PC-9 (cell line): ENCODE measurements around the gene MRPL55. TPM values are rescaled to one million over a fixed set of nuclear protein-coding genes. Genes with fewer than 3 reads are reported as not detected.

Source experiments
- BruUV-seq: library from RNA; stranded (reverse); fragments of 400-500 nt; replicated peaks from 2 replicates; lab custom pipeline; 2021; lab: Mats Ljungman, UMichigan
- CTCF ChIA-PET: fragments of 300-600 bp; sonication (Branson Sonifier 250); formaldehyde crosslinking; loops from one replicate; lab custom pipeline; 2022; ENCODE audit warnings: antibody characterized with exemption; lab: Charles Lee
- POLR2A ChIA-PET: fragments of 300-600 bp; sonication (Branson Sonifier 250); formaldehyde crosslinking; loops from one replicate; lab custom pipeline; 2022; ENCODE audit warnings: antibody characterized with exemption; ENCODE audit not compliant: unreplicated experiment; lab: Charles Lee
- DNase-seq, 2 experiments: peaks; one replicate each; pipeline versions ENCODE4 v3.0.0 to v3.0.0-alpha.2; 2015 to 2022; ENCODE audit warnings: mixed read lengths in 1 of 2
- H2AFZ ChIP-seq: fragments of 200-600 bp; sonication (generic); 2 replicates; pipeline ENCODE4 v1.8.1; 2017; ENCODE audit warnings: antibody characterized with exemption
- H3F3A ChIP-seq: fragments of 200-600 bp; sonication (generic); 2 replicates; pipeline ENCODE4 v1.8.1; 2017; ENCODE audit warnings: antibody characterized with exemption, mild to moderate bottlenecking, low read depth; ENCODE audit not compliant: insufficient read depth
- H3K27ac ChIP-seq: fragments of 200-600 bp; sonication (generic); 2 replicates; pipeline ENCODE4 v1.6.1; 2016; ENCODE audit warnings: mixed run types
- H3K27me3 ChIP-seq: fragments of 200-600 bp; sonication (generic); 2 replicates; pipeline ENCODE4 v1.6.1; 2016; ENCODE audit warnings: low read depth, mixed run types; ENCODE audit not compliant: insufficient read depth
- H3K36me3 ChIP-seq: fragments of 200-600 bp; sonication (generic); 2 replicates; pipeline ENCODE4 v1.6.1; 2016; ENCODE audit warnings: low read depth, mixed run types
- H3K4me1 ChIP-seq: fragments of 200-600 bp; sonication (generic); replicated peaks from 2 replicates; pipeline ENCODE4 v1.6.1; 2016; ENCODE audit warnings: mixed run types; ENCODE audit not compliant: insufficient read depth
- H3K4me2 ChIP-seq: fragments of 200-600 bp; sonication (generic); 2 replicates; pipeline ENCODE4 v1.6.1; 2017; ENCODE audit warnings: mixed run types
- H3K4me3 ChIP-seq: fragments of 200-600 bp; sonication (generic); 2 replicates; pipeline ENCODE4 v1.6.1; 2016; ENCODE audit warnings: mixed run types
- H3K79me2 ChIP-seq: fragments of 200-600 bp; sonication (generic); 2 replicates; pipeline ENCODE4 v1.6.1; 2017; ENCODE audit warnings: low read depth, mixed run types
- H3K9me2 ChIP-seq: fragments of 200-600 bp; sonication (generic); 2 replicates; pipeline ENCODE4 v1.8.1; 2017; ENCODE audit warnings: mild to moderate bottlenecking; ENCODE audit not compliant: insufficient read depth
- H3K9me3 ChIP-seq: fragments of 200-600 bp; sonication (generic); 2 replicates; pipeline ENCODE4 v1.8.1; 2016; ENCODE audit warnings: low read depth; ENCODE audit not compliant: insufficient read depth
- H4K20me1 ChIP-seq: fragments of 200-600 bp; sonication (generic); 2 replicates; pipeline ENCODE4 v1.8.1; 2017; ENCODE audit not compliant: insufficient read depth
- CTCF ChIP-seq: fragments of 200-600 bp; sonication (generic); conservative IDR thresholded peaks from 2 replicates; pipeline ENCODE4 v1.6.1; 2017; ENCODE audit warnings: mixed run types, antibody characterized with exemption, mild to moderate bottlenecking, moderate library complexity
- EZH2 ChIP-seq: fragments of 200-600 bp; sonication (generic); IDR thresholded peaks from 2 replicates; pipeline ENCODE4 v1.8.0; 2017; ENCODE audit warnings: antibody characterized with exemption, low read depth
- intact Hi-C: fragments of 100-400 bp; cut with micrococcal nuclease; formaldehyde crosslinking; loops from one replicate; pipeline ENCODE4 v1.10.0; 2022; ENCODE audit not compliant: unreplicated experiment
- total RNA-seq: library from RNA; stranded (reverse); gene quantifications from 2 replicates; pipeline ENCODE4 v1.2.3, GENCODE V29; 2021

Gene MRPL55
- total RNA-seq, 1 experiment from 2014 or later, result 81.0 TPM

DNA sequence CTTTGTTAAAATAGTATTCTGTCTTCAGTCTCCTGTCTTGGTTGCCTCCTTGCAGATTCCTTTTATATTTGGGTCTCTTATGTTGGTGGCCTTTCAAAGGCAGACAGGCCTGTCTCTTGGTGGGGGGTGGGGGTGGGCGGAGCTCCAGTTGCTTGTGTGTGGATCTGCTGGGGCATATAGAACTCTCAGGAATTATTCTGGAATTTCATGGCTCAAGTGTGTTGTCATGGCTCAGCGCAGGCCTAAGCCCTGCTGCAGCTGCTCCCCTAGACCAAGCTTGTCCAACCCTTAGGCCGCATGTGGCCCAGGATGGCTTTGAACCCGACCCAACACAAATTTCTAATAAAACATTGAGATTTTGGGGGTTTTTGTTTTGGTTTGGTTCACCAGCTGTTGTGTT lies 13.9 kb downstream of the MRPL55 start:
- peaks cover 100% of the 10 kb centered on the region for H4K20me1 ChIP-seq

GRCh38 chr1:228094432-228095016 lies 14.6 kb downstream of the MRPL55 start:
- peaks cover 24% of the 10 kb centered on the region for H3K4me1 ChIP-seq
- intact Hi-C loops, result no loop called here
- DNase-seq, result no peak
- H3K27me3 ChIP-seq, result no peaks in the 10 kb centered on the region
- POLR2A ChIA-PET, result interaction anchor here (0.7 kb wide), 1 partner anchor 46 kb away, joined by 10 read pairs; no protein-coding TSS in a partner anchor
- no peak for TF ChIP-seq EZH2
- TF ChIP-seq CTCF, result no peak
- H3K4me2 ChIP-seq, result no peak overlapping the region
- no peak overlapping the region for H2AFZ ChIP-seq
- H3K27ac ChIP-seq, result no peak overlapping the region
- peaks cover 2% of the 10 kb centered on the region; the same call in 1 of the 2 replicates for H3K9me3 ChIP-seq
- H3K4me3 ChIP-seq, result no peak overlapping the region
- H3K9me2 ChIP-seq, result no peaks in the 10 kb centered on the region
- H3K79me2 ChIP-seq, result peaks cover 86% of the 10 kb centered on the region
- H3F3A ChIP-seq, result peaks cover 65% of the 10 kb centered on the region
- CTCF ChIA-PET, result no interaction called here
- H4K20me1 ChIP-seq, result peaks cover 100% of the 10 kb centered on the region
- H3K36me3 ChIP-seq, result peaks cover 61% of the 10 kb centered on the region
- no TSS peak for BruUV-seq

More for the DNA sequence above, 13.9 kb downstream of the MRPL55 start:
- Histone ChIP-seq H3F3A (peaks cover 68% of the 10 kb centered on the region), H3K27ac (no peak overlapping the region), H3K9me2 (no peaks in the 10 kb centered on the region), H3K4me1 (peaks cover 24% of the 10 kb centered on the region), H3K9me3 (peaks cover 2% of the 10 kb centered on the region; the same call in 1 of the 2 replicates), H3K27me3 (no peaks in the 10 kb centered on the region), H3K79me2 (peaks cover 79% of the 10 kb centered on the region), H2AFZ (no peak overlapping the region), H3K4me2 (no peak overlapping the region), H3K36me3 (peaks cover 61% of the 10 kb centered on the region), H3K4me3 (no peak overlapping the region)
- no peak for TF ChIP-seq CTCF
- TF ChIP-seq EZH2, result no peak
- POLR2A ChIA-PET, result interaction anchor here (0.7 kb wide), 1 partner anchor 46 kb away, joined by 10 read pairs; no protein-coding TSS in a partner anchor
- CTCF ChIA-PET, result no interaction called here
- intact Hi-C loops, result no loop called here
- no TSS peak for BruUV-seq
- DNase-seq, result no peak

- H3K4me1 ChIP-seq, result peaks cover 29% of the 10 kb centered on the region
- no TSS peak for BruUV-seq
- no peaks in the 10 kb centered on the region for H3K9me2 ChIP-seq
- no peaks in the 10 kb centered on the region for H3K27me3 ChIP-seq
- H3K27ac ChIP-seq, result no peak overlapping the region
- H3F3A ChIP-seq, result peaks cover 52% of the 10 kb centered on the region
- H3K79me2 ChIP-seq, result peaks cover 94% of the 10 kb centered on the region
- peaks cover 64% of the 10 kb centered on the region for H3K36me3 ChIP-seq
- intact Hi-C loops, result no loop called here
- CTCF ChIA-PET, result no interaction called here
- H3K9me3 ChIP-seq, result peaks cover 2% of the 10 kb centered on the region; the same call in 1 of the 2 replicates
- POLR2A ChIA-PET, result interaction anchor here (0.6 kb wide), 1 partner anchor 128 kb away, joined by 6 read pairs; no protein-coding TSS in a partner anchor
- H4K20me1 ChIP-seq, result peaks cover 100% of the 10 kb centered on the region
- no peak overlapping the region for H2AFZ ChIP-seq
- TF ChIP-seq EZH2, result no peak
- TF ChIP-seq CTCF, result no peak
- no peak for DNase-seq
- 0 out of 2 replicates have a peak overlapping the region, but pooled peaks have one; percentile 26 for H3K4me2 ChIP-seq
- no peak overlapping the region for H3K4me3 ChIP-seq
These were observed 15.8 kb downstream of the MRPL55 start for GRCh38 chr1:228093050-228093906.
